Skeletal muscle satellite cell (primary cell): Measurements from ENCODE around the gene CYB5R4. TPM values are rescaled to one million over a fixed set of nuclear protein-coding genes. Genes with fewer than 3 reads are reported as not detected.

Source experiments
- H3K27me3 ChIP-seq: 2 replicates; pipeline ENCODE4 v1.7.0; 2013; ENCODE audit warnings: low read length; ENCODE audit not compliant: control insufficient read depth, insufficient read depth
- H3K36me3 ChIP-seq: 2 replicates; pipeline ENCODE4 v1.7.0; 2013; ENCODE audit warnings: mild to moderate bottlenecking, control low read depth, low read length; ENCODE audit not compliant: insufficient read depth
- H3K4me1 ChIP-seq: 2 replicates; pipeline ENCODE4 v1.7.0; 2013; ENCODE audit warnings: low read length; ENCODE audit not compliant: control insufficient read depth, insufficient read depth
- H3K4me2 ChIP-seq: 2 replicates; pipeline ENCODE4 v1.7.0; 2013; ENCODE audit warnings: mild to moderate bottlenecking, low read length
- H3K4me3 ChIP-seq: 2 replicates; pipeline ENCODE4 v1.7.0; 2013; ENCODE audit warnings: low read length
- H3K9ac ChIP-seq: 2 replicates; pipeline ENCODE4 v1.7.0; 2013; ENCODE audit warnings: mild to moderate bottlenecking, low read depth, low read length, moderate library complexity
- H3K9me3 ChIP-seq: replicated peaks from 2 replicates; pipeline ENCODE4 v1.7.0; 2013; ENCODE audit warnings: mild to moderate bottlenecking, control low read depth, low read length
- total RNA-seq: library from RNA; depleted of rRNA; stranded (reverse); fragments of >200 nt; gene quantifications from 2 replicates; pipeline ENCODE4 v1.2.3, GENCODE V29; 2012; rRNA removed

CYB5R4 gene
- 4.8 and 6.3 TPM in 2 replicates for total RNA-seq

- Histone ChIP-seq H3K4me1 (peaks cover 18% of the 10 kb centered on the region), H3K9me3 (no peaks in the 10 kb centered on the region)
Observed at GRCh38 chr6:83859410-83860358, at the start of gene CYB5R4. CYB5R4 (plus strand) TSS chr6:83859689; CDS start chr6:83859783, 94 bp downstream.

GRCh38 chr6:83812595-83812994, 46.9 kb upstream of the CYB5R4 start:
- Histone ChIP-seq H3K4me2 (no peak overlapping the region), H3K9ac (no peak overlapping the region), H3K27me3 (no peaks in the 10 kb centered on the region), H3K9me3 (no peaks in the 10 kb centered on the region), H3K4me1 (peaks cover 7% of the 10 kb centered on the region), H3K36me3 (no peaks in the 10 kb centered on the region), H3K4me3 (no peak overlapping the region)

More at GRCh38 chr6:83859410-83860358, at the start of gene CYB5R4:
- peak within 1 kb of the TSS; percentile 84 for H3K9ac ChIP-seq
- H3K36me3 ChIP-seq = no peaks in the 10 kb centered on the region
- H3K4me2 ChIP-seq = peak within 1 kb of the TSS; percentile 79
- peaks cover 14% of the 10 kb centered on the region for H3K27me3 ChIP-seq
- peak within 1 kb of the TSS; percentile 80 for H3K4me3 ChIP-seq

- no peaks in the 10 kb centered on the region for H3K36me3 ChIP-seq
- peak overlapping the region; percentile 18 for H3K4me2 ChIP-seq
- no peaks in the 10 kb centered on the region for H3K9me3 ChIP-seq
- H3K4me1 ChIP-seq = peaks cover 7% of the 10 kb centered on the region
- H3K27me3 ChIP-seq = no peaks in the 10 kb centered on the region
- H3K4me3 ChIP-seq = no peak overlapping the region
- no peak overlapping the region for H3K9ac ChIP-seq
Observed at GRCh38 chr6:83815631-83816272, 43.7 kb upstream of the CYB5R4 start.

GRCh38 chr6:83822629-83823169, 36.8 kb upstream of the CYB5R4 start:
- no peaks in the 10 kb centered on the region for H3K36me3 ChIP-seq
- no peak overlapping the region for H3K9ac ChIP-seq
- no peaks in the 10 kb centered on the region for H3K9me3 ChIP-seq
- peaks cover 3% of the 10 kb centered on the region for H3K4me1 ChIP-seq
- no peak overlapping the region for H3K4me2 ChIP-seq
- H3K4me3 ChIP-seq = no peak overlapping the region
- no peaks in the 10 kb centered on the region for H3K27me3 ChIP-seq

- Histone ChIP-seq H3K9me3 (no peaks in the 10 kb centered on the region), H3K9ac (no peak overlapping the region), H3K4me2 (no peak overlapping the region)
Observed at GRCh38 chr6:83824388-83824801, 35.1 kb upstream of the CYB5R4 start.

GRCh38 chr6:83824831-83825230, 34.7 kb upstream of the CYB5R4 start:
- no peaks in the 10 kb centered on the region for H3K36me3 ChIP-seq
- no peak overlapping the region for H3K4me2 ChIP-seq
- no peak overlapping the region for H3K9ac ChIP-seq
- H3K27me3 ChIP-seq = no peaks in the 10 kb centered on the region
- H3K4me1 ChIP-seq = peaks cover 3% of the 10 kb centered on the region
- H3K9me3 ChIP-seq = no peaks in the 10 kb centered on the region
- no peak overlapping the region for H3K4me3 ChIP-seq

More at GRCh38 chr6:83824388-83824801, 35.1 kb upstream of the CYB5R4 start:
- Histone ChIP-seq H3K4me1 (peaks cover 3% of the 10 kb centered on the region), H3K36me3 (no peaks in the 10 kb centered on the region), H3K27me3 (no peaks in the 10 kb centered on the region), H3K4me3 (no peak overlapping the region)

- H3K27me3 ChIP-seq = no peaks in the 10 kb centered on the region
- H3K36me3 ChIP-seq = no peaks in the 10 kb centered on the region
- no peak overlapping the region for H3K4me2 ChIP-seq
- H3K9ac ChIP-seq = no peak overlapping the region
- H3K4me1 ChIP-seq = peaks cover 3% of the 10 kb centered on the region
- H3K4me3 ChIP-seq = no peak overlapping the region
- no peaks in the 10 kb centered on the region for H3K9me3 ChIP-seq
Observed at GRCh38 chr6:83827050-83827449, 32.4 kb upstream of the CYB5R4 start.

GRCh38 chr6:83838727-83839126, 20.8 kb upstream of the CYB5R4 start:
- Histone ChIP-seq H3K4me1 (no peaks in the 10 kb centered on the region), H3K4me3 (no peak overlapping the region), H3K9me3 (no peaks in the 10 kb centered on the region), H3K4me2 (no peak overlapping the region), H3K36me3 (no peaks in the 10 kb centered on the region), H3K27me3 (peaks cover 5% of the 10 kb centered on the region), H3K9ac (no peak overlapping the region)

- Histone ChIP-seq H3K4me3 (no peak overlapping the region), H3K9ac (no peak overlapping the region), H3K9me3 (no peaks in the 10 kb centered on the region), H3K4me1 (no peaks in the 10 kb centered on the region), H3K27me3 (no peaks in the 10 kb centered on the region), H3K4me2 (no peak overlapping the region), H3K36me3 (no peaks in the 10 kb centered on the region)
Observed at GRCh38 chr6:83844170-83844569, 15.3 kb upstream of the CYB5R4 start.

- Histone ChIP-seq H3K4me1 (no peaks in the 10 kb centered on the region), H3K9me3 (no peaks in the 10 kb centered on the region), H3K4me3 (no peak overlapping the region), H3K4me2 (no peak overlapping the region), H3K36me3 (no peaks in the 10 kb centered on the region), H3K9ac (no peak overlapping the region), H3K27me3 (peaks cover 8% of the 10 kb centered on the region)
Observed at GRCh38 chr6:83846291-83846690, 13.2 kb upstream of the CYB5R4 start.

GRCh38 chr6:83847179-83847578, 12.3 kb upstream of the CYB5R4 start:
- Histone ChIP-seq H3K4me2 (no peak overlapping the region), H3K27me3 (peaks cover 17% of the 10 kb centered on the region), H3K9me3 (no peaks in the 10 kb centered on the region), H3K4me1 (no peaks in the 10 kb centered on the region), H3K4me3 (no peak overlapping the region), H3K9ac (no peak overlapping the region), H3K36me3 (no peaks in the 10 kb centered on the region)
